GM19239 (cell line): ENCODE measurements around the gene CAPN11.

Experiments used
- DNase-seq: peaks from one replicate; pipeline ENCODE4 v3.0.0; 2011; ENCODE audit warnings: low spot score; ENCODE audit not compliant: insufficient read length
- FAIRE-seq: peaks from 2 replicates; lab custom pipeline; 2011; peaks lifted over from hg19 to GRCh38; lab: Jason Lieb, UNC

The CAPN11 gene

DNA sequence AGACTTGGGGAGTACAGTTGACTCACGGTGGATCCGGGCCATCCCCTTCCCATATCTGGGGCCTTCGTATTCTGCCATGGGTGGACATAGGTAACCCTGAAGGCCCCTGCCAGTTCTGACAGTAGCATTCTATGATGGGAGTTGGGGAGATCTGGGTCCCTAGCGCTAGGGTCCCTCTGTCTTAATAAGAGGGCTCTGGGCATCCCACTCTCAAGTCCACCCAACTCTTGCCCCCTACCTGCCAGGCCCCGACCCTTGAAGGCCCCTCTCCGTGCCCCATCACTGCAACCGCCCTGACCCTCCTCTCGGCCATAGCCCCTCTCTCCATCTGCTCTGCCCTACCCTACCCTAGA is 6.5 kb upstream of the CAPN11 start:
- FAIRE-seq (no peak), DNase-seq (no peak)

- no peak for FAIRE-seq
Measured at GRCh38 chr6:44152533-44152932, 6.1 kb upstream of the CAPN11 start.

DNA sequence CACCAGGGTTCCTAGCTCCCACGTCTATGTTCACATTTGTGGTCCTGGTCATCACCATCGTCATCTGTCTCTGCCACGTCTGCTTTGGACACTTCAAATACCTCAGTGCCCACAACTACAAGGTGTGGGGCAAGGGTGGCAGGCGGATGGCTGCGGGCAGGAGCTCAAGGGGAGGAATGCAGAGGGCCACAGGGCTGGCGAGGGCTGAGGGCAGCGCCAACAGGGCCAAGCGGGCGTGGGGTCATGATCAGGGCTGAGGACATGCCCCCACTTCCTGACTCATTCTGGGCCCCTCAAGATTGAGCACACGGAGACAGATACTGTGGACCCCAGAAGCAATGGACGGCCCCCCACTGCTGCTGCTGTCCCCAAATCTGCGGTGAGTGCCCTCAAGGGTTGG is 4.6 kb upstream of the CAPN11 start:
- no peak for DNase-seq
- FAIRE-seq = no peak

More at GRCh38 chr6:44152533-44152932, 6.1 kb upstream of the CAPN11 start:
- no peak for DNase-seq

GRCh38 chr6:44156494-44157151 is 2.0 kb upstream of the CAPN11 start:
- FAIRE-seq (no peak), DNase-seq (no peak)

- no peak for DNase-seq
- FAIRE-seq = no peak
Measured at GRCh38 chr6:44157152-44157521, 1.5 kb upstream of the CAPN11 start.

GRCh38 chr6:44161997-44162338 is 3.3 kb downstream of the CAPN11 start:
- FAIRE-seq (no peak), DNase-seq (no peak)

DNA sequence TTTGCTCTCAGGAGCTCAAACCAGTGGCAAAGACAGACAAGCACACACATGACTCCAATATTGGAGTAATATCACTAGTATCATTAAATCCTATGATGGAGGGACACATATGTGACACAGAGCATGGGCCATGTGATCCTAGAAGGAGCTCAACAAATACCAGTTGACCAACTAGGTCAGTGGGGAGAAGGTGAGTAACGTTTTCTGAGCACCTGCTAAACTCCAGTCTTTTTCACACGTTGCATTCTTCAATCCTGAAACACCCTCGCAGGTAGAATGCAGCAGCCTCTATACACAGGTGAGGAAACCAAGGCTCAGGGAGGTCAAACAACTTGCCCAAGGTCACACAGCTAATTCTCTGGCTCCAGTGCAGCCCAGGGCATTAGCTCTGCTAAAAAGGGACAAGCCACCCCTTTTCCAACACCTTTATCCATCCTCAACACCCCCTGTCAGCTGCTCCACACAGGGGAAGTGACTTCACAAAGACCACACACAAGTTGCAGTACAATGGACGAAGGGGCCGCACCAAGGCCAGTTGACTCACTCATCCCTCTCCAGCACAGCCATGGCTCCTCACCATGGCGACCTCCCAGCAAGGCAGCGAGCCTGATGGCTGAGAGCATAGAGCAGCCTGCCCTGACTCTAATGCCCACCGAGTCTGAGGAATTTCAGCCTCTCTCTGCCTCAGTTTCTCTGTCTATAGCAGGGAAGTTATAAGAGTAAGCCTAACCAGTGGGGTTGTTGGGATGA is 4.4 kb downstream of the CAPN11 start:
- FAIRE-seq = no peak
- no peak for DNase-seq

DNA sequence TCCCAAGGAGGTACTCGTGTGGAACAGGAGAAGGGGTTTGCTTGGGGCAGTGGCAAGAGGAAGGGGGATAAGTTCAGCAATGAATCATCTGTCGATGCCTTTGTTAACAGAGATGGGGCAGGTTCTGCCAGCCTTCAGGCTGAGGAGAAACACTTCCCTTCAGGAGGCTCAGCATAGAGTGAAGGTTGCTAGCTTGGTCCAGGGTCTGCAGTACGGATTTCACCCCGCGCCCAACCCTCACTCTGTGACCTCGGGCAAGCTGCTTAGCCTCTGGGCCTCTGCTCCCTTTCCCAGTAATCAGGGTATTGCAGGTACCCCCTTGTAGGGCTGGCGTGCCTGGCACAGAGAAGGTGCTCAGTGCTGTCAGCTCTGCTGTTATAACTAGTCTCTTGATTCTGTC is 7.5 kb downstream of the CAPN11 start:
- no peak for DNase-seq
- FAIRE-seq = no peak

DNA sequence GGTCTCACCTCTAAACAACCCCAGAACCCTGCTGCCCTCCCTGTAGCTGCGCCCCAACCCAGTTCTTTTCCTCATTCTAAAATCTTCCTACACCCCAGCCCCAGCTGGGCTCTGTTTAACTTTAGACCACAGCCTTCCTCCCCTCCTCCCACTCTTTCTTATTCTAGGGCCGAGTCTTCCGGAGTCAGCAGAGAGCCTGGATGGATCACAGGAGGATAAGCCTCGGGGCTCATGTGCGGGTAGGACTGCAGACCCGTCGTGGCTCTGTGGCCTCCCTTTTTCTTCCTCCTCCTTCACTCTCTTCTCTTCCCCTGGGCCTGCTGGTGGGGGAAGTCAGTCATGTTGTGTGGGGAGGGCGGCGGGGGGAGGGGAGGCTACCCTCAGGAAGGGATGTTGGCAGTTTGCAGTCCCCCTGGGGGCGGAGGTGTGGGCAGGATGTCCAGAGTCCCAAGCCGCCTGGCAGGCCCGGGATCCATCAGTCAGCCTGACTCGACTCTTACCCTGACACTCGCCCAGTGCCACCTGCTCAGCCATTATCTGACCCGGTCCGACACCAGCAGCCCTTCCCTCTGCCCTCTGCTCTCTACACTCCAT is 8.1 kb downstream of the CAPN11 start:
- no peak for DNase-seq

DNA sequence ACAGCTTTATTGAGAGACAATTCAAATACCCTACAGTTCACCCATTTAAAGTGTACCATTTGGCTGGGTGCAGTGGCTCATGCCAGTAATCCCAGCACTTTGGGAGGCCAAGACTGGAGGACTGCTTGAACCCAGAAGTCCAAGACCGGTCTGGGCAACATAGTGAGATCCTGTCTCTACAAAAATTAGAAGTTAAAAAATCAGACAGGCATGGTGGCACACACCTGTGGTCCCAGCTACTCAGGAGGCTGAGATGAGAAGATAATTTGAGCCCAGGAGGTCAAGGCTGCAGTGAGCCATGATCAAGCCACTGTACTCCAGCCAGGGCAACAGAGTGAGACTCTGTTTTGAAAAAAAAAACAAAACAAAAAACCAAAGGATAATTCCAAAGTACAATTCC is 8.9 kb downstream of the CAPN11 start:
- no peak for DNase-seq
- no peak for FAIRE-seq

More for the DNA sequence above, 8.1 kb downstream of the CAPN11 start:
- no peak for FAIRE-seq

GRCh38 chr6:44169154-44169553 is 10.5 kb downstream of the CAPN11 start:
- FAIRE-seq (no peak), DNase-seq (no peak)

GRCh38 chr6:44169886-44170570 is 11.4 kb downstream of the CAPN11 start:
- DNase-seq (no peak), FAIRE-seq (no peak)

DNA sequence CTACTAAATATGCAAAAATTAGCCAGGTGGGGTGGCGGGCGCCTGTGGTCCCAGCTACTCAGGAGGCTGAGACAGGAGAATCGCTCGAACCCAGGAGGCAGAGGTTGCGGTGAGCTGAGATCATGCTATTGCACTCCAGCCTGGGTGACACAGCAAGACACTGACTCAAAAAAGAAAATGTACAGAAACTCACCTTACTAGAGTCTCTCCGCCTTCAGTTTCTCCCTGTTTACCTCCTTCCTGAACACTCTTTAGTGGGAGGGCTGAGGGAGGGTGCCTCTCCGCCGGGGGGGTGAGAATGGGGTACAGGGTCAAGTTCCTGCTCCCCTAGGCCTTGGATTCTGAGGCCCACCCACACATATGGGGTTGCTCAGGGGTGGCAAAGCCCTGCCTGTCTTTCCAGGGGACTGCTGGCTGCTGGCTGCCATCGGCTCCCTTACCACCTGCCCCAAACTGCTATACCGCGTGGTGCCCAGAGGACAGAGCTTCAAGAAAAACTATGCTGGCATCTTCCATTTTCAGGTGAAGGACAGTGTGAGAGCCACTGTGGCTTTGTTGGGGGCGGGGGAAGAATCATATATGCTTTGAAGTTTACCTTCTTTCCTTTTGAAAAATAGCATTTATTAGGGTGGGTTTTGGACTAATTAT is 13.4 kb downstream of the CAPN11 start:
- no peak for DNase-seq
- no peak for FAIRE-seq

- DNase-seq (peak; percentile 93), FAIRE-seq (peak; percentile 73)
Measured at GRCh38 chr6:44172731-44173500, 14.3 kb downstream of the CAPN11 start.

GRCh38 chr6:44176130-44176761 is 17.6 kb downstream of the CAPN11 start:
- FAIRE-seq = no peak

DNA sequence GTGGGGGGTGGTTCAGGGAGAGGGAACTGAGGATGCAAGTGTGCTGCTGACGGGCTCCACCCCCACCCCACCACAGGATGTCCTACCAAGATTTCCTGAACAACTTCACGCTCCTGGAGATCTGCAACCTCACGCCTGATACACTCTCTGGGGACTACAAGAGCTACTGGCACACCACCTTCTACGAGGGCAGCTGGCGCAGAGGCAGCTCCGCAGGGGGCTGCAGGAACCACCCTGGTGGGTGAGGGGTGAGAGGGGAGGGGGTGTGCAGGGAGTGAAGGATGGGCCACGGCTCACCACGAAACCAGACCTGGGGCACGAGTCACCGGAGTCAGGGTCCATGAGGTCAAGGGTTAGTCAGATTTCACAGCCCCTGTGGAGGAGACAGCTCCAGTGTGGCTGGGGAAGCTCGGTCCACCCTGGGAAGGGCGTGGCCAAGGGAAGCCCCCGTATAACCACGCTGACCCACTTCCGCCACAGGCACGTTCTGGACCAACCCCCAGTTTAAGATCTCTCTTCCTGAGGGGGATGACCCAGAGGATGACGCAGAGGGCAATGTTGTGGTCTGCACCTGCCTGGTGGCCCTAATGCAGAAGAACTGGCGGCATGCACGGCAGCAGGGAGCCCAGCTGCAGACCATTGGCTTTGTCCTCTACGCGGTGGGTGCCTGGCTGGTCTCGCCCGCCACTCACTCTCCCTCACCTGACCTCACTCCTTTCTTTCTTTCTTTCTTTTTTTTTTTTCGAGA is 18.3 kb downstream of the CAPN11 start:
- DNase-seq = peak; percentile 35
- FAIRE-seq = no peak

More at GRCh38 chr6:44176130-44176761, 17.6 kb downstream of the CAPN11 start:
- DNase-seq = no peak

DNA sequence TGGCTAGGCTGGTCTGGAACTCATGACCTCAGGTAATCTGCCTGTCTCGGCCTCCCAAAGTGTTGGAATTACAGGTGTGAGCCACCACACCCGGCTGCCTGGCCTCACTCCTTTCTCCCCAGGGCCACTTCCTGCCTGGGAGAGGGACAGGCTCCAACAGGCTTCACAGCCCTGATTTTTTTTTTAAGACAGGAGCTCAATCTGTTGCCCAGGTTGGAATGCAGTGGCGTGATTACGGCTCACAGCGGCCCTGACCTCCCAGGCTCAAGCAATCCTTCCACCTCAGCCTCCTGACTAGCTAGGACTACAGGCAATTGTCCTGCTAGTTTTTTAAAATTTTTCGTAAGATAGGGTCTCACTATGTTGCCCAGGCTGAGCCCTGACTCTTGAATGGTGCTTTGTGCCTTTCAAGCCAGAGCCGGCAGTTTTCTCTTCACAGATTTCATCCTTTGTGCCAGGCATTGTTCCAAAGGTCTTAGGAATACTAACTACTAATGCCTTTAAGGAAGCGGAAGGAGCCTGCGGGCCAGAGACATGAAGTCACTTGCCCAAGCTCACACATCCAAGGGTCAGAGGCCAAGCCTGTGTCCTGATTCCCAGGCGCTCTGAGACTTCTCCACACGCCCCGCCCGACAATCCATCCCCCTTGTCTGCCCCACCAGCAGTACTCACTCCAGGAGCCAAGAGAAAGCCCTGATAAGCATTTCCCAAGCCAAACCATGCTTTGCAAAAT is 19.2 kb downstream of the CAPN11 start:
- DNase-seq = no peak
- FAIRE-seq = no peak

DNA sequence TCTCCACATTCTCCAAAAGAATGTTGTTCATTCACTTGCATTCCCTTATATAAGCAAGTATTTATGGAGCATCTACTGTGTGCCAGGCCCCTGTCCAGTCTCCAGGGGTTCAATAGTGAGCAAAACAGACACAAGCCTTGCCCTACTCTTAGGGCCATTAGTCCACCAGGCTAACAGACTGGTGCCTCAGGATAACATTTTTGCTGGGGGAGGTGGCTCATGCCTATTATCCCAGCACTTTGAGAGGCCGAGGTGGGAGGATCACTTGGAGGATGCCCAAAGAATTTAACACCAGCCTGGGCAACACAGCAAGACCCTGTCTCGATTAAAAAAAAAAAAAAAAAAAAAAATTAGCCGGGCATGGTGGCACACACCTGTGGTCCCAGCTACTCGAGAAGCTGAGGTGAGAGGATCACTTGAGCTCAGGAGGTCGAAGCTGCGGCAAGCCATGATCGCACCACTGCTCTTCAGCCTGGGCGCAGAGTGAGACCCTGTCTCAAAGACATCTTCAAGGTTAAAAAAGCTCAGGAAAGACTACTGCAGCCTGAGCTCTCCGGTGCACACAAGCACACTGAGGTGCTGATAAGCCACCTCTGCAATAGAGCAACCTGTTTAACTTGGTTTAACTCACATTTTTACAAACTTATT is 19.9 kb downstream of the CAPN11 start:
- FAIRE-seq (no peak), DNase-seq (no peak)
